HEK293T (cell line): Measurements from ENCODE around the gene EPB41L2.
"Not testable (repeated sequence)": the region's sequence is repeated elsewhere in the genome, so short reads cannot be mapped to it uniquely, and the experiment has no call there.

Experiments used
- CTCF ChIA-PET: fragments of 350-600 bp; formaldehyde crosslinking; extraction: SDS; loops from one replicate; lab custom pipeline; 2021; ENCODE audit warnings: antibody characterized with exemption, inconsistent platforms; lab: Yijun Ruan, JAX
- POLR2A ChIA-PET: fragments of 350-600 bp; formaldehyde crosslinking; extraction: SDS; loops from one replicate; lab custom pipeline; 2020; ENCODE audit warnings: antibody characterized with exemption, inconsistent platforms; lab: Yijun Ruan, JAX
- DNase-seq: peaks from one replicate; pipeline ENCODE4 v3.0.0; 2012; ENCODE audit warnings: mixed read lengths; ENCODE audit errors: extremely low spot score
- ARNT ChIP-seq: fragments of 450-650 bp; IDR thresholded peaks from 2 replicates; pipeline ENCODE4 v1.6.1; 2017; ENCODE audit warnings: mild to moderate bottlenecking
- BHLHE40 ChIP-seq: fragments of 450-650 bp; IDR thresholded peaks from 2 replicates; pipeline ENCODE4 v1.6.1; 2016; ENCODE audit warnings: mild to moderate bottlenecking, moderate library complexity, borderline replicate concordance
- CTBP1 ChIP-seq: fragments of 450-650 bp; IDR thresholded peaks from 2 replicates; pipeline ENCODE4 v1.6.1; 2016; ENCODE audit warnings: borderline replicate concordance
- ELF4 ChIP-seq: fragments of 450-650 bp; IDR thresholded peaks from 2 replicates; pipeline ENCODE4 v1.6.1; 2017; ENCODE audit warnings: antibody characterized with exemption
- FOXA1 ChIP-seq: fragments of 450-650 bp; IDR thresholded peaks from 2 replicates; pipeline ENCODE4 v1.6.1; 2016; ENCODE audit warnings: mild to moderate bottlenecking
- FOXK2 ChIP-seq: fragments of 450-650 bp; IDR thresholded peaks from 2 replicates; pipeline ENCODE4 v1.6.1; 2016; ENCODE audit warnings: mild to moderate bottlenecking
- FOXM1 ChIP-seq: fragments of 450-650 bp; IDR thresholded peaks from 2 replicates; pipeline ENCODE4 v1.6.1; 2017; ENCODE audit warnings: mild to moderate bottlenecking, borderline replicate concordance
- HDGF ChIP-seq: fragments of 450-650 bp; IDR thresholded peaks from 2 replicates; pipeline ENCODE4 v1.6.1; 2017; ENCODE audit warnings: antibody characterized with exemption, borderline replicate concordance
- L3MBTL2 ChIP-seq: fragments of 450-650 bp; conservative IDR thresholded peaks from 2 replicates; pipeline ENCODE4 v1.6.1; 2016; ENCODE audit warnings: mild to moderate bottlenecking
- LEF1 ChIP-seq: fragments of 450-650 bp; IDR thresholded peaks from 2 replicates; pipeline ENCODE4 v1.6.1; 2017; ENCODE audit warnings: mild to moderate bottlenecking, borderline replicate concordance
- NFRKB ChIP-seq: fragments of 450-650 bp; IDR thresholded peaks from 2 replicates; pipeline ENCODE4 v1.6.1; 2016; ENCODE audit warnings: mild to moderate bottlenecking, moderate library complexity
- SP1 ChIP-seq: fragments of 450-650 bp; IDR thresholded peaks from 2 replicates; pipeline ENCODE4 v1.6.1; 2017
- SUZ12 ChIP-seq: fragments of 450-650 bp; IDR thresholded peaks from 2 replicates; pipeline ENCODE4 v1.6.1; 2016; ENCODE audit warnings: mild to moderate bottlenecking
- TARDBP ChIP-seq: fragments of 450-650 bp; IDR thresholded peaks from 2 replicates; pipeline ENCODE4 v1.6.1; 2016
- ZNF384 ChIP-seq: fragments of 450-650 bp; IDR thresholded peaks from 2 replicates; pipeline ENCODE4 v1.6.1; 2016
- TF ChIP-seq, protein P1 (sequence below): fragments of 450-650 bp; IDR thresholded peaks from 2 replicates; pipeline ENCODE4 v1.6.1; 2016

EPB41L2 gene

GRCh38 chr6:131101911-131102680 lies 39.1 kb upstream of the EPB41L2 start:
- POLR2A ChIA-PET: no interaction called here
- CTCF ChIA-PET: interaction anchor here (0.7 kb wide), 1 partner anchor 37 kb away, joined by 10 read pairs; no protein-coding TSS in a partner anchor
- TF ChIP-seq FOXA1 (no peak), FOXM1 (no peak), TARDBP (no peak), L3MBTL2 (no peak), FOXK2 (no peak), SP1 (no peak), HDGF (no peak), CTBP1 (no peak), NFRKB (no peak), ELF4 (no peak), BHLHE40 (no peak)
- DNase-seq: no peak

DNA sequence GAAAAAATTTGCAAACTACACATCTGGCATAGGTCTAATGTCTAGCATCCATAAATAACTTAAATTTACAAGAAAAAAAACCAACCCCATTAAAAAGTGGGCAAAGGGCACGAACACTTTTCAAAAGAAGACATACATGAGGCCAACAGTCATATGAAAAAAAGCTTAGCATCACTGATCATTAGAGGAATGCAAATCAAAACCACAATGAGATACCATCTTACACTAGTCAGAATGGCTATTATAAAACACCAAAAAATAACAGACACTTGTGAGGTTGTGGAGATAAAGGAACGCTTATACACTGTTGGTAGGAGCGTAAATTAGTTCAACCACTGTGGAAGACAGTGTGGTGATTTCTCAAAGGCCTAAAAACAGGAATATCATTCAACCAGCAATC lies 33.7 kb upstream of the EPB41L2 start:
- CTCF ChIA-PET: no interaction called here
- POLR2A ChIA-PET: no interaction called here
- no peak for DNase-seq
- TF ChIP-seq L3MBTL2: no peak
- no peak for TF ChIP-seq FOXM1
- no peak for TF ChIP-seq BHLHE40
- TF ChIP-seq FOXA1: no peak
- TF ChIP-seq SP1: no peak
- TF ChIP-seq FOXK2: no peak
- no peak for TF ChIP-seq NFRKB
- TF ChIP-seq HDGF: no peak
- TF ChIP-seq ZNF384: no peak
- TF ChIP-seq, protein P1, sequence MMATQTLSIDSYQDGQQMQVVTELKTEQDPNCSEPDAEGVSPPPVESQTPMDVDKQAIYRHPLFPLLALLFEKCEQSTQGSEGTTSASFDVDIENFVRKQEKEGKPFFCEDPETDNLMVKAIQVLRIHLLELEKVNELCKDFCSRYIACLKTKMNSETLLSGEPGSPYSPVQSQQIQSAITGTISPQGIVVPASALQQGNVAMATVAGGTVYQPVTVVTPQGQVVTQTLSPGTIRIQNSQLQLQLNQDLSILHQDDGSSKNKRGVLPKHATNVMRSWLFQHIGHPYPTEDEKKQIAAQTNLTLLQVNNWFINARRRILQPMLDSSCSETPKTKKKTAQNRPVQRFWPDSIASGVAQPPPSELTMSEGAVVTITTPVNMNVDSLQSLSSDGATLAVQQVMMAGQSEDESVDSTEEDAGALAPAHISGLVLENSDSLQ: no peak
- TF ChIP-seq ARNT: no peak
- TF ChIP-seq ELF4: no peak

DNA sequence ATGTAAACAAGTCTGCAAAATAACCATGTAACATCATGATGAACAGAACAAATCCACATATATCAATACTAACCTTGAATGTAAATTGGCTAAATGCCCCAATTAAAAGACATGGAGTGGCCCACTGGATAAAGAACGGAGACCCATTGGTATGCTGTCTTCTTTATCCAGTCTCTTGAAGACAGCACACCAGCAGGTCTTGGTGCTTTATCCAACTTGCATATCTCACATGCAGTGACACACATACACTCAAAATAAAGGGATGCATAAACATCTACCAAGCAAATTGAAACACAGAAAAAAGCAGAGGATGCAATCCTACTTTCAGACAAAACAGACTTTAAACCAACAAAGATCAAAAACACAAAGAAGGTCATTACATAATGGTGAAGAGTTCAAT lies 30.3 kb upstream of the EPB41L2 start:
- POLR2A ChIA-PET: no interaction called here
- TF ChIP-seq FOXM1 (no peak), HDGF (no peak), TARDBP (no peak), ZNF384 (no peak), ELF4 (no peak), NFRKB (no peak), CTBP1 (no peak), LEF1 (no peak), FOXA1 (no peak), SP1 (no peak), SUZ12 (no peak), BHLHE40 (no peak)
- CTCF ChIA-PET: no interaction called here
- DNase-seq: no peak

DNA sequence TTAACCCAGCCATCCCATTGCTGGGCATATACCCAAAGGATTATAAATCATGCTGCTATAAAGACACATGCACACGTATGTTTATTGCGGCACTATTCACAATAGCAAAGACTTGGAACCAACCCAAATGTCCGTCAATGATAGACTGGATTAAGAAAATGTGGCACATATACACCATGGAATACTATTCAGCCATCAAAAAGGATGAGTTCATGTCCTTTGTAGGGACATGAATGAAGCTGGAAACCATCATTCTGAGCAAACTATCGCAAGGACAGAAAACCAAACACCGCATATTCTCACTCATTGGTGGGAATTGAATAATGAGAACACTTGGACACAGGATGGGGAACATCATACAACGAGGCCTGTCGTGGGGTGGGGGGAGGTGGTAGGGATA lies 28.9 kb upstream of the EPB41L2 start:
- DNase-seq, POLR2A ChIA-PET, CTCF ChIA-PET: not testable (repeated sequence)

DNA sequence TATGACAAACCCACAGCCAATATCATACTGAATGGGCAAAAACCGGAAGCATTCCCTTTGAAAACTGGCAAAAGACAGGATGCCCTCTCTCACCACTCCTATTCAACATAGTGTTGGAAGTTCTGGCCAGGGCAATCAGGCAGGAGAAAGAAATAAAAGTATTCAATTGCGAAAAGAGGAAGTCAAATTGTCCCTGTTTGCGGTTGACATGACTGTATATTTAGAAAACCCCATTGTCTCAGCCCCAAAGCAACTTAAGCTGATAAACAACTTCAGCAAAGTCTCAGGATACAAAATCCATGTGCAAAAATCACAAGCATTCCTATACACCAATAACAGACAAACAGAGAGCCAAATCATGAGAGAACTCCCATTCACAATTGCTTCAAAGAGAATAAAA lies 27.3 kb upstream of the EPB41L2 start:
- POLR2A ChIA-PET, DNase-seq, CTCF ChIA-PET: not testable (repeated sequence)

DNA sequence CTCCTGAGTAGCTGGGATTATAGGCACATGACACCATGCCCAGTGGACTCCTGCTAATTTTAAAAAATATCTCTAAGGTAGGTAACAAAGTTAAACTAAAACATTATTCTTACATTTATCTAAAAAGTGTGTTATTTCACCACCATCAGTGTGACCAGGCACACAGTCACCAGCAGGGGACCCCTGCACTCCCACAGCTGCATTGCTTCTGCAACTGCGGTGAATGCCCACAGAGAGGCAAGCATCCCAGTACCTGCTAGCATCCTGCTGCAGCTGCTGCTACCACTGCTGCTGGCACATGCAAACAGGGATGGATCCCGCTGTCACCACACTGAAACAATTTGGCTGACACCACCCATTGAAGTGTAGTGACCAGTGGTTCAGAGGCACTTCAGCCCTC lies 21.9 kb upstream of the EPB41L2 start:
- no peak for DNase-seq
- ChIA-PET POLR2A (no interaction called here), CTCF (no interaction called here)
- TF ChIP-seq CTBP1 (no peak), BHLHE40 (no peak), ZNF384 (no peak), TARDBP (no peak), ARNT (no peak), HDGF (no peak), NFRKB (no peak), FOXM1 (no peak), FOXA1 (no peak), SUZ12 (no peak), L3MBTL2 (no peak), SP1 (no peak), LEF1 (no peak), ELF4 (no peak), FOXK2 (no peak)
- TF ChIP-seq, protein P1: no peak

GRCh38 chr6:131083687-131084086 lies 20.6 kb upstream of the EPB41L2 start:
- ChIA-PET CTCF (no interaction called here), POLR2A (no interaction called here)
- DNase-seq: no peak
- TF ChIP-seq FOXA1 (no peak), CTBP1 (no peak), L3MBTL2 (no peak), SUZ12 (no peak), FOXM1 (no peak), TARDBP (no peak), ZNF384 (no peak), ARNT (no peak), HDGF (no peak)
